ENCODE measurements around the gene MR1. TPM values are rescaled to one million over a fixed set of nuclear protein-coding genes. Genes with fewer than 3 reads are reported as not detected.

Gene MR1
- total RNA-seq, 2 donors from 2014 or later, result 19.6 to 30.0 TPM

DNA sequence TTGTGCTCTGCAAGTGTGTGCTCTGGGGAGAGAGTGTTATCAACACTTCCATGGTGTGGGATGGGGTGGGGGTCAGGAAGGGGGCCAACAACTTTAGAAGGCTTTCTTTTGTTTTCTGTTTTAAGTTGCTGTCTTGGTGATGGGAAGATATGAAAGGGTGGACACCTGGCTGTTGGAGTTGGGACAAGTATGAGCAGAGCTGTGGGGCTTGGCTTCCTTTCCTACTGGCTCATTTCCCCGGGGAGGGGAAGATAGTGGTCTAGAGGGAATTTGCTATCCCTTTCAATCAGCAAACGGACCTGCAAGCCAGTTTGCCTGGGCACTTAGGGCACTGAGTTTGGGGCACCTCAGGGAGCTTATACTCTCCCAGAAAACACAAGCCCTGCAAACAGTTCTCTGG is 73.9 kb downstream of the MR1 start:
- Histone ChIP-seq H3K4me1 (ENCODE audit: control insufficient read depth in 1 of 2, low read depth in 2 of 2) (peaks cover 13 to 30% of the 10 kb centered on the region in 2 donors), H3K9me3 (no peaks in the 10 kb centered on the region), H3K27ac (no peak overlapping the region), H3K4me3 (no peak overlapping the region), H3K36me3 (no peaks in the 10 kb centered on the region), H3K27me3 (replicated peaks; ENCODE audit: insufficient read depth) (no peaks in the 10 kb centered on the region)
- no peak for TF ChIP-seq CTCF (IDR thresholded peaks at IDR 0.05)
- DNase-seq (ENCODE audit: low spot score) (no peak), ATAC-seq (ENCODE audit: insufficient number of reproducible peaks, low FRiP score, low read depth) (no peak)

DNA sequence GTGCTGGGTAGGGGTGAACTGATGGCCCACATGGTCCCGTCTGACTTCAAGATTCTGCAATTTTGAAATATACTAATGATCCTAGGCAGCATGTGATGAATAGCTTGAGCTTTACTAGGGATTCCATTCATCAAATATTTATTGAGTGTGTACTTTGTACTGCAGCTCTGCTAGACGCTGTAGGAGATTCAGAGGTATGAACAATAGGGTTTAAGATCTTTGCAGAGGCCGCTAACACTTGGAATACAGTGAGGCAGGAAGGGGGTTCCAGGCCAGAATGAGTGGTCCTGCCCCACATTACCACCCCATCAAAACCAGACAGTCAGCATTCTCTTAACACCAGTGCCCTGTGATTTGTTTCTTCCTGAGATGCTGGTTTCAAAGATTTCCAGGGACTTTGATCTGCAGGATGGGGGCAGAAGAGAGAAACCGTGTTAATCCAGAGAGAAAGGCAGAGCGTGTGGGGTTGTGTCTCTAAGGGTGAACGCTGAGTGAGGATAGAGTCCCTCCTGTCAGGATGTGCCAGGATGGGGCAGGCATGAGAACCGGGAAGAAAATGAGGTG is 74.6 kb downstream of the MR1 start:
- no peak for TF ChIP-seq CTCF (IDR thresholded peaks at IDR 0.05)
- no peak for ATAC-seq (ENCODE audit: insufficient number of reproducible peaks, low FRiP score, low read depth)
- Histone ChIP-seq H3K4me1 (ENCODE audit: control insufficient read depth in 1 of 2, low read depth in 2 of 2) (peaks cover 19 to 36% of the 10 kb centered on the region in 2 donors), H3K27ac (no peak overlapping the region), H3K36me3 (no peaks in the 10 kb centered on the region), H3K27me3 (replicated peaks; ENCODE audit: insufficient read depth) (no peaks in the 10 kb centered on the region), H3K4me3 (no peak overlapping the region), H3K9me3 (no peaks in the 10 kb centered on the region)
- DNase-seq (ENCODE audit: low spot score), result no peak

DNA sequence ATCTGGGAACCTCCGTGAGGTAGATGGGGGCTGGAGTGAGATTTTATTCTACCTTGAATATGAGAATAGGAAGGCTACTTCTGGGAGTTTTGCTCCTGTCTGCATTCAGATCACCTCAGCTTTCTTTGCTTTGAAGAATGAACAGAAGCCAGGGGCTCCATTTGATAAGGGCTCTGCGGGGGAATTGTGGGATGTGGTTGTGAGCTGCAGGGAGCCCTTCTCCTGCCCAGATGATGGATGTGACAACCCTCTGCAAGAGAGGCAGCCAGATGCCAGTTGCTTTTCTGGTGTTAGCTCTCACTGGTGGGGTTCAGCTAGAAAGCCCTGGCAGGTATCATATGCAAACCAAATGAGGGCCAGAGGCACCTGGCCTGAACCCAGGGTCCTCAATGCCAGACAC is 76.2 kb downstream of the MR1 start:
- no peak for TF ChIP-seq CTCF (IDR thresholded peaks at IDR 0.05)
- DNase-seq (ENCODE audit: low spot score) (no peak), ATAC-seq (ENCODE audit: insufficient number of reproducible peaks, low FRiP score, low read depth) (no peak)
- no peaks in the 10 kb centered on the region for H3K27me3 ChIP-seq (replicated peaks; ENCODE audit: insufficient read depth)
- no peaks in the 10 kb centered on the region for H3K36me3 ChIP-seq
- no peak overlapping the region for H3K27ac ChIP-seq
- no peak overlapping the region for H3K4me3 ChIP-seq
- peaks cover 15 to 26% of the 10 kb centered on the region in 2 donors for H3K4me1 ChIP-seq (ENCODE audit: control insufficient read depth in 1 of 2, low read depth in 2 of 2)
- no peaks in the 10 kb centered on the region for H3K9me3 ChIP-seq

Other genes starting within 250 kb of the MR1 start
- 10 to 100 TPM in 1 of 2 donors, 1 to 10 TPM in 1; 9.8 to 13.8 TPM for gene KIAA1614, start 121.1 kb upstream of the MR1 start, total RNA-seq
- 10 to 100 TPM; 23.0 to 25.5 TPM for gene STX6, start 11.1 kb upstream of the MR1 start, total RNA-seq
- 10 to 100 TPM; 20.2 to 55.8 TPM for gene IER5, start 54.7 kb downstream of the MR1 start, total RNA-seq

Measured in thoracic aorta (tissue), 2 donors.